Heart left ventricle (tissue), 13 donors: ENCODE data around the gene WRAP73.

Experiments used
- CTCF ChIP-seq, 12 donors: fragments of 200-600 bp; sonication (generic) in 4 of 12; IDR thresholded peaks; one replicate each; pipeline versions ENCODE4 v1.5.0 to v1.8.0; 2018 to 2022; ENCODE audit warnings: antibody characterized with exemption in 12 of 12, mild to moderate bottlenecking in 5 of 12
- POLR2A ChIP-seq, 2 donors: fragments of 450-650 bp; IDR thresholded peaks; one replicate each; pipeline ENCODE4 v1.6.1; 2017; ENCODE audit warnings: antibody characterized with exemption in 2 of 2, mild to moderate bottlenecking in 2 of 2, moderate library complexity in 2 of 2
- donor health status: ischemic (EF 13 %, LVEDD 7.1; RV severe dilation, severe dysfunction).
- donor health status: DM: no; HTN: yes; CAD: no.
- donor health status: DM: no; HTN: no; CAD: no.
- donor health status: ischemic (EF 25% LVEDD 6.9; RV normal size, moderate dysfunction).
- donor health status: ischemic (EF 25% LVEDD 5.7; RV mildly dilated, moderate dysfunction).
- donor health status: ischemic (EF 35%, LVEDD 5.7; RV mildly dilated, moderate dysfunction).
- donor health status: nonischemic (EF 11% LVEDD 7.7; RV severe dilation, severe dysfunction).
- donor health status: DM: yes; HTN: yes; CAD: no.
- donor health status: PGD.
- donor health status: ischemic (EF 29% LVEDD 5.4; RV normal size, mild dysfunction).
- donor health status: nonischemic (EF 23%, LVEDD 6.1; RV moderate dilation, normal function).

- no peak for TF ChIP-seq CTCF (IDR thresholded peaks at IDR 0.05)
- no peak for TF ChIP-seq POLR2A (IDR thresholded peaks at IDR 0.05)
These were observed 42.2 kb downstream of the WRAP73 start for GRCh38 chr1:3607703-3608065.
